DMS79 treated with DMSO at 0.1 percent for 48 hours (cell line): ENCODE measurements around the gene OR6C2.
"Not testable (repeated sequence)": the region's sequence is repeated elsewhere in the genome, so short reads cannot be mapped to it uniquely, and the experiment has no call there.

ENCODE experiments used
- DNase-seq: peaks from one replicate; lab custom pipeline; 2025; lab: John Stamatoyannopoulos, UW

OR6C2 gene

DNA sequence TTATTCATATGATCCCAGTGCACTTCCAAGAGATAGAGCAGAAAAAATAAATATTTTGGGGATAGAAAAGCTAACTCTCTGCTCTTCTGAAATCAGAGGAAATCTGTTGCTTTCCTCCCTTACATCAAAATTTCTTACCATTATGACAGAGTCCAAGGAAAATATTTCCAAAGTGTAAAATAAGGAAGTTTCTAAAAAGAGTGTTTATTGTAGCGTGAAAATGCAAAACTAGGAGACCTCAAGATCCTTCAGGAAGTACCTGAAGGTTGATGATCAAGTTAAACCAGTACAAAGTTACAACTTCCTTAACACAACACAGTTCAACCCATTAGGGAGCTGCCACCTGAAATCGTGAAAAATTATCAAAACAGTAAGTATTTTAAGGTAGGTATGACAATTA, at the start of gene OR6C2:
TSS of gene OR6C2 (plus strand) at position 301 of the 400 bp plus-strand sequence. CDS start 8,138 bp downstream, outside the sequence.
- DNase-seq = no peak

DNA sequence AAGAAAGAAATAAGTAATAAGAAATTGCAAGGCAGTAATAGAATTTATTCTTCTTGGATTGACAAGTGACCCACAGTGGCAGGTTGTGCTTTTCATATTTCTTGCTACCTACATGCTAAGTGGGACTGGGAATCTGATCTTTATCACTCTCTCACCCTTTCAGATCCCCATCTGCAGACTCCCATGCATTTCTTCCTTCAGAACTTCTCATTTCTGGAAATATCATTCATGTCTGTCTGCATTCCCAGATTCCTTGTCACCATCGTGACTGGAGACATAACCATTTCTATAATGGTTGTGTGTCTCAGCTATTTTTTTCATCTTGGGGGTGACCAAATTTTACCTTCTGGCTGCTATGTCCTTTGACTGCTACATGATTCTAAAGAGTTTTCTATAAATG, 47.5 kb upstream of the OR6C2 start:
- no peak for DNase-seq

DNA sequence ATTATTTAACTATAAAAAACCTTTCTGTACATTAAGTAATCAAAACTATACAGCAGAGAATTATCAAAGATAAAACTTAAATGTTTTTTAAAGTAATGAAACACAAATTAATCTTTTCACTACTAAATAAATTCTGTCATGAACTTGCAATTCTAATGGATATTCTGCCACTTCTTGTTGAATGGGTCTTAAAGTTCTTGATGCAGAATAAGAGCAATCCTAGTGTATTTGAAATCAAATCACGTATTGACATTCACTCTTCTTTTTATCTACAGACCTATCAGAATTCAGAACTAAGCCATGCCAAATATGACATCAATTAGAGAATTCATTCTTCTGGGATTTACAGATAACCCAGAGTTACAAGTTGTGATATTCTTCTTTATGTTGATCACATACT, 43.6 kb upstream of the OR6C2 start, which contains the start of gene OR6C65:
TSS of gene OR6C65 (plus strand) at position 301 of the 400 bp plus-strand sequence. CDS start at position 301, 0 bp downstream.
- no peak for DNase-seq

DNA sequence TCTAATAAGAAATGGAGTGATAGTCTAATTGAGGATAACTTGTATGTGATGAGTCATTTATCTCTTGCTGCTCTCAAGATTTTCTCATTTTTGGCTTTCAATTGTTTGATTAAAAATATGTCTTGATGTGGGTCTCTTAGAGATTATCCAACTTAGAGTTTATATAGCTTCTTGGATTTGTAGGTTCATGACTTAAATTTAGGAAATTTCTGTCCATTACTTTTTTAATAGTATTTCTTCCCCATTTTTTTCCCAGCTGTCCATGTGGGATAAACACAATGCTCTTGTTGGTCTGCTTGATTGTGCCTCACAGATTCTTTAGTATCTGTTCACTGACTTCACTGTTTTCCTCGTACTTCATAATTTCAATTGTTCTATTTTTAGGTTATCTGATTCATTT, 36.0 kb upstream of the OR6C2 start:
- DNase-seq = no peak

DNA sequence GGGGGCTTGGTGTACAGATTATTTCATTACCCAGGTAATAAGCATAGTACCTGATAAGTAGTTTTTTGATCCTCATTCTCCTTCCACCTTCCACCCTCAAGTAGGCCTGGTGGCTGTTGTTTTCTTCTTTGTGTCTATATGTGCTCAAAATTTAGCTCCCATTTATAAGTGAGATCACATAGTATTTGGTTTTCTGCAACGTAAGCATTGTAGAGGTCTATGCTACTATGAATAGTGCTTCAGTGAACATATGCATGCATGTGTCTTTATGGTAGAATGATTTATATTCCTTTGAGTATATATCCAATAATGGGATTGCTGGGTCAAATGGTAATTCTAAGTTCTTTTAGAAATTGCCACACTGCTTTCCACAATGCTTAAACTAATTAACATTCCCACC, 34.7 kb upstream of the OR6C2 start:
- not testable (repeated sequence) for DNase-seq

DNA sequence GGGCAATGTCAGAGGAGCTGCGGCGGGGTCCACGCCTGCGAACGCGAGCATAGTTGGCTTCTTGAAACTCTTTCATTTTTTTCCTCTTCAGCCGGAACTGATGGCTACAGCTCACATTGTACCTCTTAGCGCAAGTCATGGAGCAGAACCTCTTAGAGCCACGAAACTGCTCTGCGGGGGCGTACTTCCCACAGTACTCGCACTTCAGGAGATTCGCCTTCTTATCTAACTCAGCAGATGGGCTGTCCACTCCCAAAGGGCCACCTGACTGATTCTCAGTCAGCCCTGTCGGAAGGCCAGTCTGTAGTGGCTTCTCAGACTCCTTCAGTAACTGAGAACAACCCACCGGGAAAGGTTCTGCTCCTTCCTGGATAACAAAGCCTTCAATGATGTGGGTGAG, 31.7 kb upstream of the OR6C2 start:
- DNase-seq = not testable (repeated sequence)

DNA sequence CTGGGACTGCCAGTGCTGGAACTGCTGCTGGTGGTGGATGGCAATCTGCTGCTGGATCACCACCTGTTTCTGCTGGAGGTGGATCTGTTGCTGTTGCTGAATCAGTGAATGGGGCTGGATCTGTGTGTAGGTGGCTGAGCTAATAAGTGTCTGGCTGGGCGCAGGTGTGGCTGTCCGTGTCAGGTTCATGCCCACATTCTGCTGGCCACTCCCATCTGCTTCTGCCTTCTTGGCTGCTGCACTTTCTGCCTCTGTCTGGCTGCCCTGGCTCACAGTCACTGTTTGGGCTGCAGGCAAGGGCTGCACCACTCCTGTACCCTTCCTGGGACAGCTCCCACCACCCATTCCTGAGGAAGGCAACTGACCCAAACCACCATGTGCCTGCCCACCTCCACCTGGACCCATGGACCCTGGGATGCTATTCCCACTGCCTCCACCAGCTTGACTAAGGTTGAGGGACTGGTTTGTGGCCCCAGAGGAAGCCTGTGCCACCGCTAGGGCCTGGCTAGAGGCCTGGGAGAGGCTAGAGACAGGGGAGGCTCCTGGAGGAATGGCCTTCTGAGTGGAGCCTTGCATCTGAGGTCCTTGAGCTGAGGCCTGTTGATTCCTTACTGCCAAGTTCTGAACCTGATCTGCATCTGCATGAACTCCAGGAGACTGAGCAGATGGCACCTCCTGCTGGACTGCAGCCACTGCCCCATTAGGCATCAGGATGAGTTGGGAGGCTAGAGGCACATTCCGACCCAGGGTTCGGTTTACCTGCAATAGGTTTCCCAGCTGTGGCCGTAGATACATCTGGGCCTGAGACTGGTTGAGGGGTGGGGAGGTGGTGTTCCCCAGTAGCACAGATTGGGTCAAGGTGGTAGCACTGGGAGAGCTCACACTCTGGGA, 30.1 kb upstream of the OR6C2 start:
- not testable (repeated sequence) for DNase-seq

DNA sequence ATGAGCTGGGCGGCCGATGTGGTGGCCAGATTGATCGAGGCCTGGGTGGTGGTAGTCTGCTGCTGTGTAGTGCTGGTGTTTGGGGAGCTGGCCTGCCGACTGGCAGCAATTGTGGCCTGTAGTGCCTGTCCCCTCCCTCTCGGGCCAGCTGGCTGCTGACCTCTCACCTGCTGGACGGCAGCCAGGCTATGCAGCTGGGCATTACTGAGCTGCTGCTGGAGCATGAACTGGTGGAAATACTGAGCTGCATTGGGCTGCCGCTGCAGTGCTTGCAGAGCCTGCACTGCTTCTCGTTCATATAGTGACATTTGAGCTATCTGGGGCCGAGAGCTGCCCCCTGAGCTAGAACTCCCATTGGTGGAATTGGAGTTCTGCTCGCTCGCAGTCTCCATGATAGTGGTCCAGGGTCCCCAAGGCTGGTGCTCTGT, 29.5 kb upstream of the OR6C2 start:
- DNase-seq = not testable (repeated sequence)

DNA sequence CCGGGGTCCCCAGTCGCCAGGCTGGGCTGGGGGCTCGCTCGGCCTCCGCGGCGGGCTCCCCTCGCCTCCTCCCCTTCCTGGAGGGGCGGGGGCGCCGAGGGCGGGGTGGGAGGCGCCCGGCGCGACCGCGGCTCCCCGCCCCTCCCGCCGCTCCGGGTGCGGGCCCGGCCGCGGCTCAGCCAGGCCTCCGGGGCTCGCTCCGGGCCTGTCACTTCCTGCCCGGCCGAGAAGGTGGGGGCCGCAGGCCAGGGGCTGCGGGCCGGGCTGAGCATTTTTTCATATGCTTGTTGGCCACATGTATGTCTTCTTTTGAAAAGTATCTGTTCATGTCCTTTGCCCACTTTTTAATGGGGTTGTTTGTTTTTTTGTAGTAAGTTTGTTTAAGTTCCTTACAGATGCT, 29.0 kb upstream of the OR6C2 start:
- not testable (repeated sequence) for DNase-seq

DNA sequence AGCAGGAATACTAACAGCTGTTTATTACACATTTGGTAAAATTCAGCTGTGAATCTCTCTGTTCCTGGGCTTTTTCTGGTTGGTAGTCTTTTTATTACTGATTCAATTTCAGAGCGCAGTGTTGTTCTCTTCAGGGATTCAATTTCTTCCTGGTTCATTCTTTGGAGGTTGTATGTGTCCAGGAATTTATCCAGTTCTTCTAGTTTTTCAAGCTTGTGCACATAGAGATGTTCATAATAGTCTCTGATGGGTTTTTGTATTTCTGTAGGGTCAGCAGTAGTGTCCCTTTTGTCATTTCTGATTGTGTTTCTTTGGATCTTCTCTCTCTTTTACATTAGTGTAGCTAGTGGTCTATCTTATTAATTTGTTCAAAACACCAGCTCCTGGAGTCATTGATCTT, 26.9 kb upstream of the OR6C2 start:
- DNase-seq = no peak

DNA sequence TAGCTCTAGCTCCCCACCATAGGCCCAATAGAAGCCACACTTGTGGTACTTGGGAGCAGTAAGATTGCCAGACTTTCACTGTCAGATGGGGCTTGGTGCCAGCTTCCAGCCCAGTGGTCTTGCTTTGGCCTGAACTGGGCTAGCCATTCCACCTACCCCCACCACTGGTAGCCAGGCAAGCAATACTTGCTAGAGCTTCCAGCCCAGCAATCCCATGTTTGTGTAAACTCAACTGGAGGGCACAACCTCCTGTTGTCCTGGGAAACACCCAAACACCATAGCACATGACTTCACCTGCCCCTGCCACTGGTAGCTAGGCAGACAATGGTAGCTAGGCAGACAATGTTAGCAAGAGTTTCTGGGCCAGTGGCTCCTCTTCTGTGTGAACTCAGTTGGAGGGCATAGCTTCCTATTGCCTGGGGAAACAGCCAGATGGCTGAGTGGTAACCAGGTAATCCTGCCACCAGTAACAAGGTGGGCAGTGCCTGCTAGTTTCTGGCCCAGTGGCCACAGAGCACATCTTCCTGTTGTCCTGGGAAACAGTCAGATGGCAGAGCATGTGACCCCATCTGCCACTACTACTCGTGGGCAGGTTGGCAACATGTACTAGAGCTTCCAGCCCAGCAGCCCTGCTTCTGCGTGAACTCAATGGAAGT, 23.4 kb upstream of the OR6C2 start:
- DNase-seq = no peak

DNA sequence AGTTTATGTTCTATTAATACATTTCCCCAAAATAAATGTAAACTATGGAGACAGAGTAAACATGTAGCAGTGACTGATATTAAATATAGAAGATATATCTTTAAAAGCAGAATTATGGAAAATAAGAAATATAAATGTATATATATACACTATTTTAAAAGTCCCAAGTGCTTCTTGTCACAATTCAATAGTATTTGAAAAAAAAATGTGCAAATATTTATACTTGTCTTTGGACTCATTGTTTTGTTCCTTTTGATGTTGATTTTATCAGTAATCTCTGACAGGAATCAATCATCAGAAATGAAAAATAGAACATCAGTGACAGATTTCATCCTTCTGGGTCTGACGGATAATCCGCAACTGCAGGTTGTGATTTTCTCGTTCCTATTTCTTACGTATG, 17.9 kb upstream of the OR6C2 start, which contains the start of gene OR6C76:
TSS of gene OR6C76 (plus strand) at position 301 of the 400 bp plus-strand sequence. CDS start at position 301, 0 bp downstream.
- DNase-seq = no peak

DNA sequence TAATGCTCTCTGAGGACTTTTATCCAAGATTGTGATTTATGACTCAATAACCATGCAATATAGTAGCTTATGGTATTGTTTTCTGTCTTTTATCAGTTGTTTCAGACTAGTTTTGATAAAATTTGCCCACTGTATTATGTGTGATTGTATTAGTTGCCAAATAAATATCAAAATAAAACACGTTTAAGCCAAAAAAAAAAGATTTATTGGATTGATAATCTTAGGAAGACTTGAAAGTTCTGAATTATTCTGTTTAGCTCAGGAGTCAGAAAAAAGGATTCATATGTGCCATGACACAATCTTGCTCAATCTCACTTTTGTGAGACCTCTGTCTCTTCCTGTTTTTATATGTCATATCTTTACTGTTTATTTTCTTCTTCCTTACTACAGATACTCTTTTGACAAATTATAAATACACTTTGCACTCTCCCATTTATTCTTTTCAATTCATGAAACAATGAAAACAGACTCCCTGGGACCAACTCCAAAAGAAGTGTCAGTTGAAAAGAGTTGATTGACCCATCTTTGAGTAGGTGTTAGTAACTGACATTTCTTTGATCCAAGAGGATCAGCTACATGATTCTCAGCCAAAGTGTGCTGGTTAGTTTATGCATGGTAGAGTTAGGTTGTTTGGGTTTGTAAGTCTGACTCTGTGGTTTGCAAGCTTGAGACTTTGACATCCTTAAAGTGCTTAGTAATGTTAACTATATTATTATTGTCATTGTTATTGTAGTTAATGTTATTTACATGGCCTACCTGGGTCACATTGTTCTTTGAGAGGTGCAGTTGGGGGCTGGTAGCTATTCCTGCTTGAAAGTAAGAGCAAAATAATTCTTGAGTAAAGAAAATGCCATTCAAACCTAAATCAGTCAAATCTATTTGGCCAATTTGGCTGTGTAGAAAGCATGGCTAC, 15.3 kb upstream of the OR6C2 start:
- no peak for DNase-seq

DNA sequence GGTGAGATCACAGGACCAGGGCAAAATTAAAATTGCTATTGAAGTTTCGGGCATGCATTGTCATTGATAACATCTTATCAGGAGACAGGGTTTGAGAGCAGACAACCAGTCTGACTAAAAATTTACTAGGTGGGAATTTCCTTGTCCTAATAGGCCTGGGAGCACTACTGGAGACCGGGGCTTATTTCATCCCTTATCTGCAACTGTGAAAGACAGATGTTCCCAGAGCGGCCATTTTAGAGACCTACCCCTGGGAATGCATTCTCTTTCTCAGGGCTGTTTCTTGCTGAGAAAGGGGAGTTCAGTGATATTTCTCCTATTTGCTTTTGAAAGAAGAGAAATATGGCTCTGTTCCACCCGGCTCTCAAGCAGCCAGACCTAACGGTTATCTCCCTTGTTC, 2.6 kb upstream of the OR6C2 start:
- not testable (repeated sequence) for DNase-seq

DNA sequence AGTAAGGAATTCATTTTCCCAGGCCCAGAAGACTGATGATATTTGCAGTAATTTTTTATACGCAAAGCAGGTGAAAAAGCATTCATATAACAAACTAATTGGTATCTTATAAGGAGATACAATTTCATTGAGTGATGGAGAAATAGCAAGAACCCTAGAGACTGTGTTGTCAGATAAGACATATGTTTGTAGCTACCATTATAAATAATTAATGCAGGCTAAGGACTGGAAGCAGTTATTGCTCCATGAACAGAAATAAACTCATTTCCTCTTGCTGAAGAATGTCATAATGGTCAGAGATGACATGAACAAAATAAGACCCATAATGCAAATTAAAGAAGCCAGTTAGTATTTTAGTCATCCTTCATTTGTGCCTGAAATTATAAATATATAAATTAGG, 1.5 kb downstream of the OR6C2 start:
- DNase-seq = no peak

DNA sequence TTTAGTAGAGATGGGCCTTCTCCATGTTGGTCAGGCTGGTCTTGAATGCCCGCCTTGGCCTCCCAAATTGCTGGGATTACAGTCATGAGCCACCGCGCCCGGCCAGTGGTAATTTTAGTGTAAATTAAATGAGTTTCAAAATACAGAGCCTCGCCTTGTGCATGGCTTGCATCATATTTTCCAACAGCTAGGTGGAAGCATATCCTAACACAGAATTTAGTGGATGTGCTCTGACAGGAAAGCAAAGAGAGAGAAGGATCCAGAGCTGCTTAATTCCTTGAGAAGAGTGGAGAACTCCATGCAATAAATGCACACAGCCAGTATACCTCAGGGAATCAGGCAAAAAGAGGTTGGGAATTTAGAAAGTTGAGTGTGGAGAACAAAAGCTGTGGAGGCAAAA, 2.5 kb downstream of the OR6C2 start:
- no peak for DNase-seq

DNA sequence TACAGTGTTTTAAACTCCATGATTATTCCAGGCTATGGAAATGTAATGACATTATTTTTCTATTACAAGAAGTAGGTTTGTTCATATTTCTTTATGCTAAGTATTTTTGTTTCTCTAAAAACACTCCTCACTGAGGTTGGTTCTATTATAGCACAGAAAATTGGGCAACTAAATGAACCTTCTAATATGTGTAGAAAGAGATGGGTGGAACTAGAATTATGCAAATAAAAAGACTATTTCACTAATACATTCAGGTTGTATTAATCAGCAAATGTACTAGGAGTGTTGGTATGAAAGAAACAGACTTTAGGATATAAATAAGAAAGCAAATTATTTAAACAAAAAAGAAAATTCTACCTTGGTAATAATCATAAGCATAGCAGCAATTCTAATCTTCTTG, 4.9 kb downstream of the OR6C2 start:
- DNase-seq = no peak

DNA sequence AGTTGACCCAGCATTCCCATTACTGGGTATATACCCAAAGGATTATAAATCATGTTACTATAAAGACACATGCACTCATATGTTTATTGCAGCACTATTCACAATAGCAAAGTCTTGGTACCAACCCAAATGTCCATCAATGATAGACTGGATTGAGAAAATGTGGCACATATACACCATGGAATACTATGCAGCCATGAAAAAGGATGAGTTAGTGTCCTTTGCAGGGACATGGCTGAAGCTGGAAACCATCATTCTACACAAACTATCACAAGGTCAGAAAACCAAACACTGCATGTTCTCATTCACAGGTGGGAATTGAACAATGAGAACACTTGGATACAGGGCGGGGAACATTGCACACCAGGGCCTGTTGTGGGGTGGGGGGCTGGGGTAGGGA, 21.1 kb downstream of the OR6C2 start:
- not testable (repeated sequence) for DNase-seq

DNA sequence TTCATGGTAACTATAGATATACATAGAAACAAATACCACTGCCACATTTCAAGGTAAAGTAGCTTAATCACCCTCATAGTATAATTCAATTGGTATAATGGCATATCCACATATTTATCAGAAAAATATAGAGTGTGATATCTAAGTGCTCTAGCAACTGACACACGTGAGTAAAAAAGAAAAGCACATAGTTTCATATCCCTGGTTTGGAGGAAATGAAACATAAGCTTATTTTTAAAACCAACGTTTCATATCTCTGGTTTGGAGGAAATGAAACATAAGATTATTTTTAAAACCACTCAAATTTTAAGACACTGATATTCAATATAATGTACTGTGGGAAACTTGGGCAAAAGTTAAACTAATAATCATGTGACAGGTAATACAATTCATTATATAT, 24.0 kb downstream of the OR6C2 start:
- DNase-seq = no peak

DNA sequence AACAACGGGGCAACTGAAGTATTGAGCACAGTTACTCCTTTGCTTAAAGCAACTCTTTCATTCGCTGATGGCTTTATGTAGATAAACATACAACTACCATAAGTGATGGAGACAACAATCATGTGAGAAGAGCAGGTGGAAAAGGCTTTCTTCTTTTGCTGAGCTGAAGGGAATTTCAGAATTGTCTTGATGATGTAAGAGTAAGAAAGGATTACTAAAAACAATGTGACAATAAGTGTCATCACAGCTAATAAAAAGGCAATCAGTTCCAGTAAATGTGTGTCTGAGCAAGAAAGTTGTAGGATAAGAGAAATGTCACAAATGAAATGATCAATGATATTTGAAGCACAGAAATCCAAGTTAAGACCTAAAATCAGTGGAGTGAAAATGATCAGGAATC, 25.4 kb downstream of the OR6C2 start:
- no peak for DNase-seq

DNA sequence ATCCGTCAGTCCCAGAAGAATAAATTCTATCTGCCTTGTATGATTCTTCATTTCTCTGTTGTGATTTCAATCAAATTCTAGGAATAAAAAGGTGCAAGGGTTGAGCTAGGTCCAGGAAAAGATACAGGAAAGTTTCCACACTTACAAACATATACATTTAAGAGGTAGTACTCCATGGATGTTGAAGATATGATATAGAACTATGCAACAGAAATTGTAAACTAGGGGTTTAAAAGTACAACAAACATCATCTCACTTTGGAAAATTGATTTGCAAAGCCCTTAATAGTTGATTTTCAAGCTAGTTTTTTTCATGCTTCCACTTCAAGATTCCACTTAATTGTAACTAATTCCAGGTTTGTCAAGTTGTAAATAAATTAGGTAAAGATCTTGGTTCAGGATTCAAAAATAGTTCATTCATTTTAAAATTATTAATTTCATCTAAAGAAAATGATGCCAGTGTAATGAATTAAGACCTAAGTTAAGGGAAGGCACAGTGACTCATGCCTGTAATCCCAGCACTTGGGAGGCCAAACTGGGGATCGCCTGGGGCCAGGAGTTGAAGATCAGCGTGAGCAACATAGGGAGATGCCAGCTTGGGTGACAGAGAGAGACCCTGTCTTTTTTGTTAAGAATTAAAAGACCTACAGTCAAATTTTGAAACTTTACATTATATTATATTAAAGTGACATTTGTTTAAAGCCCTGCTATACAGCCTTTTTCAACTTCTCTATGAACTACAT, 26.4 kb downstream of the OR6C2 start, which contains the start of gene OR6C70:
TSS of gene OR6C70 (minus strand) at position 51 of the 742 bp plus-strand sequence. CDS start at position 51, 0 bp downstream.
- DNase-seq = no peak
